Keratinocyte (primary cell): ENCODE measurements around the gene UBE2O. TPM values are rescaled to one million over a fixed set of nuclear protein-coding genes. Genes with fewer than 3 reads are reported as not detected.

ENCODE experiments used
- DNase-seq: peaks from one replicate; pipeline ENCODE4 v3.0.0-alpha.2; 2011; ENCODE audit warnings: low read depth, missing footprints, low spot score
- FAIRE-seq: peaks from 2 replicates; lab custom pipeline; 2011; peaks lifted over from hg19 to GRCh38; lab: Jason Lieb, UNC
- H2AFZ ChIP-seq: 2 replicates; pipeline ENCODE4 v1.6.0; 2012; ENCODE audit warnings: low read length, control low read depth, inconsistent platforms; ENCODE audit not compliant: control insufficient read depth
- H3K27ac ChIP-seq: 2 replicates; pipeline ENCODE4 v1.5.1; 2011; ENCODE audit warnings: low read length; ENCODE audit not compliant: control insufficient read depth, insufficient read depth
- H3K27me3 ChIP-seq: 3 replicates; pipeline ENCODE4 v1.6.0; 2011; ENCODE audit warnings: low read length; ENCODE audit not compliant: control insufficient read depth, insufficient read depth; ENCODE audit errors: extremely low read depth
- H3K36me3 ChIP-seq, 2 experiments: 2 replicates in 1 of 2; 3 replicates in 1 of 2; pipeline ENCODE4 v1.5.1; 2011; ENCODE audit warnings: low read length in 2 of 2, mild to moderate bottlenecking in 1 of 2; ENCODE audit not compliant: control insufficient read depth in 2 of 2, insufficient read depth in 2 of 2; ENCODE audit errors: extremely low read depth in 1 of 2
- H3K4me1 ChIP-seq: 3 replicates; pipeline ENCODE4 v1.5.1; 2011; ENCODE audit warnings: low read length; ENCODE audit not compliant: control insufficient read depth, insufficient read depth; ENCODE audit errors: extremely low read depth
- H3K4me2 ChIP-seq: 3 replicates; pipeline ENCODE4 v1.6.0; 2011; ENCODE audit warnings: low read depth, low read length; ENCODE audit not compliant: control insufficient read depth, insufficient read depth; ENCODE audit errors: extremely low read depth
- H3K4me3 ChIP-seq, 3 experiments: fragments of 200-600 bp in 1 of 3; sonication (generic) in 1 of 3; 2 replicates in 2 of 3; 3 replicates in 1 of 3; pipeline ENCODE4 v1.5.1; 2011 to 2016; ENCODE audit warnings: low read length in 3 of 3, mild to moderate bottlenecking in 3 of 3, control low read depth in 2 of 3, inconsistent platforms in 1 of 3, low read depth in 1 of 3, mixed read lengths in 1 of 3, mixed run types in 1 of 3, moderate library complexity in 1 of 3; ENCODE audit not compliant: control insufficient read depth in 2 of 3, insufficient read depth in 2 of 3; ENCODE audit errors: extremely low read depth in 1 of 3
- H3K79me2 ChIP-seq: 2 replicates; pipeline ENCODE4 v1.6.0; 2012; ENCODE audit warnings: low read length; ENCODE audit not compliant: control insufficient read depth, insufficient read depth
- H3K9ac ChIP-seq: 3 replicates; pipeline ENCODE4 v1.6.0; 2011; ENCODE audit warnings: low read length; ENCODE audit not compliant: control insufficient read depth, insufficient read depth; ENCODE audit errors: extremely low read depth
- H3K9me1 ChIP-seq: 3 replicates; pipeline ENCODE4 v1.6.0; 2011; ENCODE audit warnings: low read length; ENCODE audit not compliant: control insufficient read depth, insufficient read depth; ENCODE audit errors: extremely low read depth
- H3K9me3 ChIP-seq: 2 replicates; pipeline ENCODE4 v1.5.1; 2012; ENCODE audit warnings: low read depth, low read length; ENCODE audit not compliant: control insufficient read depth
- H4K20me1 ChIP-seq: 3 replicates; pipeline ENCODE4 v1.6.0; 2011; ENCODE audit warnings: low read length; ENCODE audit not compliant: control insufficient read depth, insufficient read depth; ENCODE audit errors: extremely low read depth
- EZH2 ChIP-seq: IDR thresholded peaks from one replicate; pipeline ENCODE4 v1.6.1; 2012; ENCODE audit warnings: inconsistent platforms, mild to moderate bottlenecking, low read length, moderate library complexity
- dilution Hi-C: fragments of 300-500 bp; cut with MboI; formaldehyde crosslinking; loops from one replicate; pipeline ENCODE4 v1.7.0; 2020; ENCODE audit warnings: low sequenced_read_pairs; ENCODE audit not compliant: extremely low pct_ligation_motif_present
- polyA plus RNA-seq, 5 experiments: library from polyadenylated mRNA; depleted of rRNA in 3 of 5; stranded (reverse) in 3 of 5; stranded (forward) in 1 of 5; unstranded in 1 of 5; fragments of >200 nt; gene quantifications; 1 replicate in 1 of 5; 2 replicates in 3 of 5; 3 replicates in 1 of 5; pipeline versions ENCODE4 v1.2.1 to v1.2.3, GENCODE V29; 2011 to 2012; ENCODE audit warnings: missing spikeins in 2 of 5, low read depth in 1 of 5, low replicate concordance in 1 of 5
- TF ChIP-seq, protein P1 (sequence below), 3 experiments: IDR thresholded peaks in 1 of 3; conservative IDR thresholded peaks in 1 of 3; optimal IDR thresholded peaks in 1 of 3; 2 replicates in 2 of 3; 3 replicates in 1 of 3; pipeline versions ENCODE3 to v1.5.1; 2011; ENCODE audit warnings: low read length in 3 of 3, mild to moderate bottlenecking in 3 of 3, moderate library complexity in 2 of 3, control low read depth in 1 of 3, inconsistent platforms in 1 of 3; ENCODE audit not compliant: insufficient read depth in 2 of 3; ENCODE audit errors: extremely low read depth in 1 of 3

UBE2O gene
- polyA plus RNA-seq, 1 donor (not counting 4 experiments of a cell fraction or from before 2014, with no cell fraction given) = 10.9 TPM

GRCh38 chr17:76421044-76421407 is 31.9 kb downstream of the UBE2O start:
- H3K9ac ChIP-seq = no peak overlapping the region
- no peaks in the 10 kb centered on the region for H3K9me3 ChIP-seq
- no peak overlapping the region for H2AFZ ChIP-seq
- DNase-seq (no peak), FAIRE-seq (no peak)
- H3K4me1 ChIP-seq = no peaks in the 10 kb centered on the region
- TF ChIP-seq, protein P1, sequence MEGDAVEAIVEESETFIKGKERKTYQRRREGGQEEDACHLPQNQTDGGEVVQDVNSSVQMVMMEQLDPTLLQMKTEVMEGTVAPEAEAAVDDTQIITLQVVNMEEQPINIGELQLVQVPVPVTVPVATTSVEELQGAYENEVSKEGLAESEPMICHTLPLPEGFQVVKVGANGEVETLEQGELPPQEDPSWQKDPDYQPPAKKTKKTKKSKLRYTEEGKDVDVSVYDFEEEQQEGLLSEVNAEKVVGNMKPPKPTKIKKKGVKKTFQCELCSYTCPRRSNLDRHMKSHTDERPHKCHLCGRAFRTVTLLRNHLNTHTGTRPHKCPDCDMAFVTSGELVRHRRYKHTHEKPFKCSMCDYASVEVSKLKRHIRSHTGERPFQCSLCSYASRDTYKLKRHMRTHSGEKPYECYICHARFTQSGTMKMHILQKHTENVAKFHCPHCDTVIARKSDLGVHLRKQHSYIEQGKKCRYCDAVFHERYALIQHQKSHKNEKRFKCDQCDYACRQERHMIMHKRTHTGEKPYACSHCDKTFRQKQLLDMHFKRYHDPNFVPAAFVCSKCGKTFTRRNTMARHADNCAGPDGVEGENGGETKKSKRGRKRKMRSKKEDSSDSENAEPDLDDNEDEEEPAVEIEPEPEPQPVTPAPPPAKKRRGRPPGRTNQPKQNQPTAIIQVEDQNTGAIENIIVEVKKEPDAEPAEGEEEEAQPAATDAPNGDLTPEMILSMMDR (optimal IDR thresholded peaks at IDR 0.05 in 1 of 3, IDR thresholded peaks at IDR 0.05 in 1 of 3, conservative IDR thresholded peaks at IDR 0.05 in 1 of 3; ENCODE audit: extremely low read depth in 1 of 3, insufficient read depth in 2 of 3, low read length in 3 of 3) = no peak
- no peak for TF ChIP-seq EZH2
- H3K9me1 ChIP-seq = no peaks in the 10 kb centered on the region
- no peak overlapping the region for H3K27ac ChIP-seq
- dilution Hi-C loops = no loop called here
- H3K36me3 ChIP-seq = peaks cover 4 to 11% of the 10 kb centered on the region in 2 experiments
- no peaks in the 10 kb centered on the region for H4K20me1 ChIP-seq
- no peaks in the 10 kb centered on the region for H3K27me3 ChIP-seq
- peaks cover 47% of the 10 kb centered on the region for H3K79me2 ChIP-seq
- no peak overlapping the region for H3K4me2 ChIP-seq
- H3K4me3 ChIP-seq = no peak overlapping the region

DNA sequence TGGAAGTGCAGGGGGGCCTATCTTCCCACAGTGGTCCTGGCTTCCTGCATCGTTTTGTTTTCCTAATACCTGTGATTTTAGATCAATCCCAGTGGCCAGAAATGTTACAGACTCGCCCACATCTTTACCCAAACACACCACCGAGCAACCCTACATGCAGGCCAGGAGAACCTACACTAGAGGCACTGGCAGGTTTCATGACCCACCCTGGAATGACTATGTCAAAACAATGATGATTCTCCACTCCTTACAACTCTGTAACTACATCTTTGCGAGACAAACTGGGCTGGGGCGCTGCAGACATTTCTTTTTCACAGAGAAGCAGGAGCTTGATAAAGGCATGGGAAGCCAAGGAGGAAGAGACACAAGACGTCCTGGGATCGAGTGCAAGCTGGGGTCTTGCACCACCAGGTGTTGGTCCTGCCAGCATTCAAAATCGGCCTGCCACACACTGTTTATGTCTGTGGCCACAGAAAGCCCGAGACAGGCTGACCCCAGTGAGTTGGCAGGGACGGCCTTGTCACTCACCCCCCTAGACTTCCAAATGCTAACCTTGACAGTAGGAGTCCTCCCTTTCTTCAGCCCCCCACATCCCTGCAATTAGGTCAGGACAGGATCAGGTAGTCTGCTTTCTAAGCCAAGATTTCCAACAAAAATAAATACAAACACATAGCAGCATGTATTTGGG is 32.5 kb downstream of the UBE2O start:
- H3K27ac ChIP-seq = no peak overlapping the region
- H3K36me3 ChIP-seq = peaks cover 4 to 11% of the 10 kb centered on the region in 2 experiments
- no peak overlapping the region for H3K4me3 ChIP-seq
- no peak overlapping the region for H2AFZ ChIP-seq
- no peaks in the 10 kb centered on the region for H3K9me1 ChIP-seq
- no peaks in the 10 kb centered on the region for H4K20me1 ChIP-seq
- peaks cover 48% of the 10 kb centered on the region for H3K79me2 ChIP-seq
- FAIRE-seq = no peak
- no peaks in the 10 kb centered on the region for H3K4me1 ChIP-seq
- no peaks in the 10 kb centered on the region for H3K27me3 ChIP-seq
- DNase-seq = no peak
- dilution Hi-C loops = no loop called here
- TF ChIP-seq, protein P1 (optimal IDR thresholded peaks at IDR 0.05 in 1 of 3, IDR thresholded peaks at IDR 0.05 in 1 of 3, conservative IDR thresholded peaks at IDR 0.05 in 1 of 3; ENCODE audit: extremely low read depth in 1 of 3, insufficient read depth in 2 of 3, low read length in 3 of 3) = no peak
- TF ChIP-seq EZH2 = no peak
- no peak overlapping the region for H3K4me2 ChIP-seq
- no peaks in the 10 kb centered on the region for H3K9me3 ChIP-seq
- no peak overlapping the region for H3K9ac ChIP-seq
